GM23338 (cell line): ENCODE measurements around the gene GRIK1.

Experiments
- CREB1 ChIP-seq: fragments of 250-450 bp; sonication (Bioruptor Pico); IDR thresholded peaks from 2 replicates; pipeline ENCODE4 v1.5.0; 2020; ENCODE audit warnings: low read depth, mild to moderate bottlenecking, moderate library complexity
- EZH2 ChIP-seq: fragments of 200-600 bp; sonication (generic); IDR thresholded peaks from one replicate; pipeline ENCODE4 v1.8.0; 2017; ENCODE audit warnings: antibody characterized with exemption, mild to moderate bottlenecking, low read depth; ENCODE audit not compliant: unreplicated experiment
- EZH2phosphoT487 ChIP-seq: fragments of 200-600 bp; sonication (generic); IDR thresholded peaks from one replicate; pipeline ENCODE4 v1.8.1; 2018; ENCODE audit warnings: antibody characterized with exemption; ENCODE audit not compliant: unreplicated experiment
- NANOG ChIP-seq: IDR thresholded peaks from 2 replicates; pipeline ENCODE4 v1.6.1; 2016; ENCODE audit warnings: antibody characterized with exemption, borderline replicate concordance
- POLR2AphosphoS5 ChIP-seq: IDR thresholded peaks from 2 replicates; pipeline ENCODE4 v1.6.1; 2016; ENCODE audit warnings: antibody characterized with exemption, low read depth
- ZNF331 ChIP-seq: fragments of 250-450 bp; sonication (Bioruptor Pico); IDR thresholded peaks from 2 replicates; pipeline ENCODE4 v1.5.0; 2020; ENCODE audit warnings: low read depth, mild to moderate bottlenecking, moderate library complexity
- TF ChIP-seq, protein P1 (sequence below), 2 experiments: fragments of 200-600 bp in 1 of 2; sonication (generic) in 1 of 2; conservative IDR thresholded peaks; 2 replicates each; pipeline versions ENCODE4 v1.5.1 to v1.6.1; 2016 to 2017; ENCODE audit warnings: antibody characterized with exemption in 2 of 2, low read depth in 2 of 2, mild to moderate bottlenecking in 2 of 2, moderate library complexity in 1 of 2
- TF ChIP-seq, protein P2 (sequence below): IDR thresholded peaks from one replicate; pipeline ENCODE4 v1.6.1; 2018; ENCODE audit warnings: antibody characterized with exemption; ENCODE audit not compliant: unreplicated experiment
- TF ChIP-seq, protein P3 (sequence below): IDR thresholded peaks from 2 replicates; pipeline ENCODE4 v1.6.1; 2016; ENCODE audit warnings: antibody characterized with exemption

DNA sequence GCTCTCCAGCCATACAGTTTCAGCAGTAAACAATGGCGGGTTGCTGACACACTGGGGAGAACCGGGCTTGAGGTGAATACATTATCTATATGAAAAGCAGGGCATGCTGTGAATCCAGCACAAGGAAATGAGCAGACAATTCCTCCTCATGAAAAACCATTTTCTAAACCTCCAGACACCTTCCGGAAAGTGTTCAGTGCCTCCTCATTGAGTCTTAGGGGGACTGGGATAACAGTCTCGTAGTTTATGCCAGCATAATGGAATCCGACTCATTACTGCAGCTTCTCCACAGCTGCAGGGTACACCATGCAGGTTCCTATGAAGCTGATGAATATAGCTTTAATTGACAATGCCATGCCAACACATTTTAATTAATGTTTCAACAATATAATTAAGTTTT, 356.9 kb downstream of the GRIK1 start:
- TF ChIP-seq, protein P1, sequence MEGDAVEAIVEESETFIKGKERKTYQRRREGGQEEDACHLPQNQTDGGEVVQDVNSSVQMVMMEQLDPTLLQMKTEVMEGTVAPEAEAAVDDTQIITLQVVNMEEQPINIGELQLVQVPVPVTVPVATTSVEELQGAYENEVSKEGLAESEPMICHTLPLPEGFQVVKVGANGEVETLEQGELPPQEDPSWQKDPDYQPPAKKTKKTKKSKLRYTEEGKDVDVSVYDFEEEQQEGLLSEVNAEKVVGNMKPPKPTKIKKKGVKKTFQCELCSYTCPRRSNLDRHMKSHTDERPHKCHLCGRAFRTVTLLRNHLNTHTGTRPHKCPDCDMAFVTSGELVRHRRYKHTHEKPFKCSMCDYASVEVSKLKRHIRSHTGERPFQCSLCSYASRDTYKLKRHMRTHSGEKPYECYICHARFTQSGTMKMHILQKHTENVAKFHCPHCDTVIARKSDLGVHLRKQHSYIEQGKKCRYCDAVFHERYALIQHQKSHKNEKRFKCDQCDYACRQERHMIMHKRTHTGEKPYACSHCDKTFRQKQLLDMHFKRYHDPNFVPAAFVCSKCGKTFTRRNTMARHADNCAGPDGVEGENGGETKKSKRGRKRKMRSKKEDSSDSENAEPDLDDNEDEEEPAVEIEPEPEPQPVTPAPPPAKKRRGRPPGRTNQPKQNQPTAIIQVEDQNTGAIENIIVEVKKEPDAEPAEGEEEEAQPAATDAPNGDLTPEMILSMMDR (conservative IDR thresholded peaks at IDR 0.05; ENCODE audit: low read depth in 2 of 2), result no peak
- TF ChIP-seq, protein P2, sequence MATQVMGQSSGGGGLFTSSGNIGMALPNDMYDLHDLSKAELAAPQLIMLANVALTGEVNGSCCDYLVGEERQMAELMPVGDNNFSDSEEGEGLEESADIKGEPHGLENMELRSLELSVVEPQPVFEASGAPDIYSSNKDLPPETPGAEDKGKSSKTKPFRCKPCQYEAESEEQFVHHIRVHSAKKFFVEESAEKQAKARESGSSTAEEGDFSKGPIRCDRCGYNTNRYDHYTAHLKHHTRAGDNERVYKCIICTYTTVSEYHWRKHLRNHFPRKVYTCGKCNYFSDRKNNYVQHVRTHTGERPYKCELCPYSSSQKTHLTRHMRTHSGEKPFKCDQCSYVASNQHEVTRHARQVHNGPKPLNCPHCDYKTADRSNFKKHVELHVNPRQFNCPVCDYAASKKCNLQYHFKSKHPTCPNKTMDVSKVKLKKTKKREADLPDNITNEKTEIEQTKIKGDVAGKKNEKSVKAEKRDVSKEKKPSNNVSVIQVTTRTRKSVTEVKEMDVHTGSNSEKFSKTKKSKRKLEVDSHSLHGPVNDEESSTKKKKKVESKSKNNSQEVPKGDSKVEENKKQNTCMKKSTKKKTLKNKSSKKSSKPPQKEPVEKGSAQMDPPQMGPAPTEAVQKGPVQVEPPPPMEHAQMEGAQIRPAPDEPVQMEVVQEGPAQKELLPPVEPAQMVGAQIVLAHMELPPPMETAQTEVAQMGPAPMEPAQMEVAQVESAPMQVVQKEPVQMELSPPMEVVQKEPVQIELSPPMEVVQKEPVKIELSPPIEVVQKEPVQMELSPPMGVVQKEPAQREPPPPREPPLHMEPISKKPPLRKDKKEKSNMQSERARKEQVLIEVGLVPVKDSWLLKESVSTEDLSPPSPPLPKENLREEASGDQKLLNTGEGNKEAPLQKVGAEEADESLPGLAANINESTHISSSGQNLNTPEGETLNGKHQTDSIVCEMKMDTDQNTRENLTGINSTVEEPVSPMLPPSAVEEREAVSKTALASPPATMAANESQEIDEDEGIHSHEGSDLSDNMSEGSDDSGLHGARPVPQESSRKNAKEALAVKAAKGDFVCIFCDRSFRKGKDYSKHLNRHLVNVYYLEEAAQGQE, result no peak
- TF ChIP-seq EZH2 (no peak), CREB1 (CRISPR knock-in tag) (no peak), ZNF331 (CRISPR knock-in tag) (no peak), NANOG (no peak), POLR2AphosphoS5 (no peak), EZH2phosphoT487 (no peak)
- TF ChIP-seq, protein P3, sequence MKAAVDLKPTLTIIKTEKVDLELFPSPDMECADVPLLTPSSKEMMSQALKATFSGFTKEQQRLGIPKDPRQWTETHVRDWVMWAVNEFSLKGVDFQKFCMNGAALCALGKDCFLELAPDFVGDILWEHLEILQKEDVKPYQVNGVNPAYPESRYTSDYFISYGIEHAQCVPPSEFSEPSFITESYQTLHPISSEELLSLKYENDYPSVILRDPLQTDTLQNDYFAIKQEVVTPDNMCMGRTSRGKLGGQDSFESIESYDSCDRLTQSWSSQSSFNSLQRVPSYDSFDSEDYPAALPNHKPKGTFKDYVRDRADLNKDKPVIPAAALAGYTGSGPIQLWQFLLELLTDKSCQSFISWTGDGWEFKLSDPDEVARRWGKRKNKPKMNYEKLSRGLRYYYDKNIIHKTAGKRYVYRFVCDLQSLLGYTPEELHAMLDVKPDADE, result no peak
